Endometrial microvascular endothelial cells (primary cell): ENCODE data around the gene PTPRE. TPM values are rescaled to one million over a fixed set of nuclear protein-coding genes. Genes with fewer than 3 reads are reported as not detected.

Experiments
- in situ Hi-C: cut with HindIII; loops from 2 replicates; pipeline ENCODE4 v1.10.0; 2017; ENCODE audit warnings: low sequenced_read_pairs, low pct_unique_long_range_greater_than_20kb; ENCODE audit errors: inconsistent ontology term
- total RNA-seq: library from RNA; depleted of rRNA; stranded (reverse); fragments of >200 nt; gene quantifications from one replicate; pipeline ENCODE4 v1.2.3, GENCODE V29; 2015; ENCODE audit errors: inconsistent ontology term

The PTPRE gene
- total RNA-seq, 1 donor from 2014 or later = 23.9 TPM

DNA sequence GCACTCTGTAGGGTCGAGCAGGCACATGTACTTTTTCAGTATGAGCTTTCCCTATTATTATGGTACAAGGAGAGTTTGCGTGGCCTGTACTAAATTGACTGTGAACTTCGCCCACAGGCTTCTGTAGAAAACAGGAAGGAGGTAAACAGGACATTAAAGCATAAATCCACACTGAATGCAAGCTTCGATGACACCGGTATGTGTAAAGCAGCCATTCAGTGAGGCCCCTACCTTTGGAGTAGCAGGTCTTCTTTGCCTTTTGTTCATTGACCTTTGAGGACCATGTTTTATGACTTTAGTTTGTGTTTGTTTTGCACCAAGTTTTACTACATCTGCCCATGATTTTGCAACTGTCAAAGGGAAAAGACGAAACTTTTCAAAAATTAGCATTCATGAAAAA, 204.8 kb downstream of the PTPRE start:
- in situ Hi-C loops = no loop called here

DNA sequence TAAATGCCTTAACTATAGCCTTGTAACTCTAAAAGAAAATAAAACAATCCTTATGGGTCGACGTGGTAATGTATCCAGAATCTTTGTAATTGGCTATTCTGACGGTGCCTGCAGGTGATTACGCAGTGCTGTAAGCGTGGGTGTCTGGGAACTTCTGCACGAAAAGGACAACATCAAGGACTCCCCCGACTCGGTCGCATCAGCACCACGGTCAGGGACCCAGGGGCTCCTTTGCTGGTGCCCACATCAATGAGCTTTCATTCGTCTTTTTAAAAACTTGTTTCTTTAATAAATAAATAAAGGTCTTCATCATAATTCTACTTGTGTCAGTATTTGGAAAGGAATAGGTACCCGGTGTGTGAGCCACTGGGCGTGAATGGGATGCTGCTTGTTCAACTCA, 206.1 kb downstream of the PTPRE start:
- in situ Hi-C loops = no loop called here

DNA sequence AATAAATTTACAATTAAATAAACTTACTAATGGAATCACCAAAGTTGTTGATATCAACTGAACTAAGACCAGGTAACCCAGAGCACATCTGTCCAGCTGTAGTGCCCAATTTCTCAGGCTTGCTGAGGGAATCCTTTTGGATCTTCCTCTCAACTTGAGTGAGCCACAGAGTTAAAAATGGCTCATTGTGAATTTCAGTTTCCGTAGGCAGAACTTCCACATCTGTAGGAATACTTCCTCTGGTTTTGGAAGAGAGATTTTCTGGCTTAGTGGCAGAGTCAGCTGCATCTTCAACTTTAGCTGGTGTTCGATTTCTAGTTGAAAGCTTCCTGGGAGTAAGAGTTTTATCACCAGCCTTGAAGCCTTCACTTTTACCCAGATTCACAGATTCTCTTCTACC, 208.0 kb downstream of the PTPRE start:
- in situ Hi-C loops = no loop called here

DNA sequence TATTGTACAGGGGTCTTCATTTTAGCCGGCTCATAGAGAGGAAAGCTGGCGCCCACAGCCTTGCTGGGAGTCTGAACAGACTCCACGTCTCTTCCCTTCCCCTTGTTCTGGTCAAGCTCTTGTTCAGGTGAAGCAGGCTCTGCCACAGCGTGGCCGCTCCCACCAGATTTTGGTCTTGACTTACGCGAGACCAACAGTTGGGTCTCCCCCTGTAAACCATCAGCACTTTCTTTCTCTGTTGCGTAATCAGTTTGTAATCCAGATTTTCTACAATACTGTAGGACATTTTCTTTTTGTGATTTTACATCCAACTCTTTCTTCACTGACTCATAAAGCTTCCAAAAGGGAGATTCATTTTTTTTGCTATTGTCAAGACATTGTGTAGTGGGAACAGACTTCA, 208.5 kb downstream of the PTPRE start:
- in situ Hi-C loops = no loop called here

DNA sequence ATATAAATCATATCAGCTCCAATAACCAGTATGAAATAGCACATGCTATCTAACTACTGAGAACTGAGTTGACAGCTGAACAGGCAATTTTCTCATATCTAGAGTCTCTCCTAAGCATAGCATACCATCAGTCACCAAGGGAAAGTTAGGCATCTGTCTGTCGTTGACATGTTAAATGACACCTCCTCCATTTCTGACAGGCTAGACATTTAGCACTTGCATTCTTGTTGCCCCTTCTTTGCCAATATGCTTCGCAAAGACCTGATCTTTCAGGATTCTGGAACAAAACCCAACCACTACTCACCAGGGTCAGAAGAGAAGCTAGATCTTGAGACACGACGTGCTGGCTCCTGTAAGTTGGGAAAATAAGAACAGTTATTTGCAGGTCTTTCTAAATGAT, 209.3 kb downstream of the PTPRE start:
- in situ Hi-C loops = no loop called here

DNA sequence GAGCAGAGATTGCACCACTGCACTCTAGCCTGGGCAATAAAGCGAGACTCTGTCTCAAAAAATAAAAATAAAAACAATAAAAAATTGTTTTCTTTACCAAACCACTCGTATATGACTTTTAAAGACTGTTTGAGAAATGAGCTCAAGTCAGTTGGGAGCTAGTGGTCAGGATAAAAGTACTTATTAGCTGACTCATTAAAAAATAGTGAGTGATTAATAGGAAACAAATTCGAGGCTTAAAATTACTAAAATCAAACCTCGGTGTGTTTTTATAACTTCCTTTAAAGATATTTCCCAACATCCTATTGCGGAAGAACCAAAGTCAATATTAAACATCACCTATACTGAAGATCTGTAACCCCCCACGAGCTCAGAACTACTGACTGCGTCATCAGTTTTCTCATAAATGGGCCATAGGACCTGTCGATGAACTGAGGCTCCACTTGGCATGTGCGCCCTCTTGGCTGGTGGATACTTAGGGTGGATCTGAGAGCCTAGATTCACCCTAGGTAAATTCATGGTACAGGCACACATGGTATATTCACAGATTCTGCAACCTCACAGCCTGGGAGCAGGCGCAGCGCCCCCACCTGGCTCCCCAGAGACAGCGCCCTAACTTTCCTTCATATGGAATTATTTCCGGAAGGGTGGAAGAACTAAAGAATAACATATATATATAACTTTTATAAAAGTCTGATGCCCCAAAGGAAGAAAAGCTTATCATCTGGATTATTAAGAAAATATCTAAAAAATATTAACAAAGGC, 210.1 kb downstream of the PTPRE start:
- in situ Hi-C loops = no loop called here

DNA sequence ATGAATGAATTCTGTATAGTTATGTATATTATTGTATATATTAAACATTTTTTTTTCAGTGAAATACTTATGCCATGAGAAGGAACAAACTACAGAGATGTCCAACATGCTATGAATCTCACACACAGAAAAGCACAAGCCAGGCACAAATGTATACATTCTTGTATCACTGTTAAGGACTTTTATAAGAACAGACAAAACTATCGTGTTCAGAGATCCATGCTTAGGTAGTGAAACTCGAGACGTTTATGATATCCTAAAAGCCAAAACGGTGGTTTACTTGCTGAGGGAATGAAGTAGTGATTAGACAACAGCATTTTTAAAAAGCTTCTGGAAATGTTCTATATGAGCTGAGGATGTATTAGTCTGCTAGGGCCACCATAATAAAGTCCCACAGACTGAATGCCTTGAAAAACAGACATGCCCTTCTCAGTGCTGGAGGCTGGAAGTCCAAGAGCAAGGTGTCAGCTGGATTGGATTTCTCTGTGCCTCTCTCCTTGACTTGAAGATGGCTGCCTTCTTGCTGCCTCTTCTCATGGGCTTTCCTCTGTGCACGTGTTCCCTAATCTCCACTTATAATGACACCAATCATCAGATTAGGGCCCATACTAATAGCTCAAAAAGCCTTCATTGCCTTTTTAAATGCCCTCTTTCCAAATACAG, 215.0 kb downstream of the PTPRE start:
- in situ Hi-C loops = no loop called here

DNA sequence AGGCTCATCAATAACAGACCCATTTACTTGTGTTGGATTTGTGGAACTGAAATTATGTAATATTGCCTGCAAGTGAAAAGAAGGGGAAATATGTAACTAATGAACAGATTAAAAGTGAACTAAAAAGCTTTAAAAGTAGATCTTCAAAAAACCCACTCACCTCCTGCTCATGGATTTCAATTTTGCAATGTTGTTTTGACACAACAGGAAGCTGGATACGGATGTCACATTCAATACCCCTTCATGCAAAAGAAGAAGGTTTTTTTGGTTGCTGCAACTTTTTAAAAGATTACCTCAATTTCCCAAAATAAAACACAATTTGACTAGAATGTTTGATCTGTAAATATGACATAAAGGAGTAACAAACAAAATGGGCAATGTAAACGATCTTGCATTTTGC, 216.0 kb downstream of the PTPRE start:
- in situ Hi-C loops = no loop called here

DNA sequence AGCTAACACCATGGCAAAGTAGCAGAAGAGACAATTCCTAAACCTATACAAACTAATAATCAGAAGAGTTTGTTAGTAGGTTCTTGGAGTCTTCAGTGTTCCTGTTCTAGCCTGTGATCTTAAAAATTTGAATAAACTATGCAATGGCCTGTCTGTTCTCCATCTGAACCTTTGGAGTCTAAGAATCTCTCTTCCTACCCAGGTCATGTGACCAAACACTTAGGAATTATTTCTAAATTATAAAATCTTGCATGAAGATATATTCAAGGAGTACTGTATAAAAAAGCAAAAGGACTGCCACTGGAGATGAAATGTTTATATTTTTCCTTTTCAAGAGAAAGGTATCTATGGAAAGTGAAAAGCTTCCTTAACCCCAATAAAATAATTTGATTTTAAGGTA, 216.9 kb downstream of the PTPRE start:
- in situ Hi-C loops = no loop called here

DNA sequence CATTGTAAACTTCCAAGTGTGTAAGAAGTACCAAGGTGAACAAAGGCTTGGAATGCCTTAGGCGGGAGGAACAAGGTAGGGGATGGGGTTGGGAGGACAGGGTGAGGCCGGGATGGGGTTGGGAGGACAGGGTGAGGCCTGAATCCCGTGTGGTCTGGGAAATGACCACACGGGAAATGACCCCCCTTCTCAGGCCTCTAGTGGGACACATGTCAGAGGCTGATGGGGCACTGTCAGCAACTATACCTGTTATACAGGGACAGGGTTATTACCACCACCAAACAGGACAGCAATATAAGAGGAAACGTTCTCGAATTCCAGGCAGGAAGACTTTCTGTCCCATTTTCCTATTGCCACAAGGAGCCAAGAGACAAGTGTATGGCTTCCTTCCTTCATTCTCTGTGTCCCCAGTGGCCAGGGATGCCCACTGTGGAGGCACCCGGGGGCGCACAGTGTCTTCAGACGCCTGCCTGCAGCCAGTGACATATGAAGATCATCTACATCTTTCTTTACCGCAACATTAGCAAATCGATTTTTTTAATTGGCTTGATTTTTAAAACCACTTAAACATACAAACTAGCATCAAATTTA, 218.0 kb downstream of the PTPRE start:
- in situ Hi-C loops = no loop called here

DNA sequence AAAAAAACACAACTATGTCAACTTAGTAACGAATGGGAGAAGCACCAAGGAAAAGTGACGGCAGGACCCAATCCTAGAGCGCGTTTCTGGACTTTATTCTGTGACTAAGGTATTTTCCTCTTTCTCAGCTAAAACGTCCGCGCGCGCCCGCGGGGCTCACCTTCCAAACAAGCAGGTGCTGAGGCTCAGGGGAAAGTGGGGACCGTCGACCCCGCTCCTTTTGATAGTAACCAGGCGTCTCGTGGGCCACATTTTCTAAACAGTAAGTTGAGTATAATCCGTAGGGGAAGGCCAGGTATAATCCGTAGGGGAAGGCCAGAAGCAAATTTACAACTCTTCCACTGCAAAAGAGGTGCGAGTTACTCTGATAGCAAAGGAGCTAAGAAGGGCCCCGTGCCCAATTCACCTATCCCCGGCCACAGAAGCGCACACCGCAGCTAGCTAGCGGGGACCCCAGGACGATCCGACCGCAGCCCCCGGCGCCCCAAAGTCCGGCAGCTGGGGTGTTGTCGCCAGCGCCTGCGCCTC, 218.6 kb downstream of the PTPRE start:
- in situ Hi-C loops = no loop called here

DNA sequence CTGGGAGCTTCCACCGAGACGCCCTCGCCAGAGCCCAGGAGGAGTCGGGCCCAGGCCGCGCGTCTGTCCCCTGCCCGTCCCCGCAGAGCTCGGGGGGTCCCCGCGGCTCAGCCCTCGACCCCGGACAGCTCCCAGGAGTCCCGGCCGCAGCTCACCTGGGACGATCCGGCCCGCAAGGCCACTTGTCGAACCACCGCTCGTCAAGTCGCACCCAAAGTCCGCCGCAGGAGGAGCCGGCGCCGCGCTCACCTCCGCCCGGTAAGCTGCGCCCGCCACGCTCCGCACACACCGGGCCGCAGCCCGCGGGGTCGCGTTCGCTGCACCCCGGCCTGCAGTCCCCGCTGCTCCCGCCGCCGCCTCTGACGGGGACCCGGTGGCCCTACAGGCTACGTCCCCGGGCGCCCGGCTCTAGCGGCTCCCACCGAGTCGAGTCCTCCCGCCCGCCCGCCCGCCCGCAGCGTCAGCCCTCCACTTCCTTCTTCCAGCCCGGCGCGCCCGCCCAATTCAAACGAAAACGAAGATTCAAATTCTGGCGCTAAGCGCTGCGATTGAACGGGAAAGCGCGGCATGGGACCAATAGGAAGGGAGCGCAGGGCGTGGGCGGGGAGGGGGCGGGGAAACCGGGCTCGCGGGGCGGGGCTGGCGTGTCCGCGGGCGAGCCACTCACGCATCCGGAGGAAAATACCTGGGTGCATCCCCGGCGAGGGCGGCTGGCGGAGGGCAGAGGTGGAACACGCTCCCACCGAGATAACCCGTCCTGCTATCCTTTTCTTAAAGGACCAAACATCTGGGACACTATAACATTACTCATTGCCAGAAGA, 219.3 kb downstream of the PTPRE start, which contains the start of gene MKI67:
Gene MKI67, minus strand, starts transcription at position 480 of the 821 bp plus-strand sequence. CDS start 756 bp downstream, outside the sequence.
- in situ Hi-C loops = no loop called here

DNA sequence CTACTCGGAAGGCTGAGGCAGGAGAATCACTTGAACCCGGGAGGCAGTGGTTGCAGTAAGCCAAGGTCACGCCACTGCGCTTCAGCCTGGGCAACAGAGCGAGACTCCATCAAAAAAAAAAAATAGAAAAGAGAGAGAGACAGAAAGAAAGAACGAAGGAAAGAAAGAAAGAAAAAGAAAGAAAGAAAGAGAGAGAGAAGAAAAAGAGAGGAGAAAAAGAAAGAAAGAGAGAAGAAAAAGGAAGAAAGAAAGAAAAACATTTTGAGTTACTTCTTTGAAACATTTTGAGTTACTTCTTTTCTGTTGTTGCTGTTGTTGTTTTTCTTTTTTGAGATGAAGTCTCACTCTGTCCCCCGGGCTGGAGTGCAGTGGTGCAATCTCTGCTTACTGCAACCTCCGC, 221.7 kb downstream of the PTPRE start:
- in situ Hi-C loops = no loop called here

DNA sequence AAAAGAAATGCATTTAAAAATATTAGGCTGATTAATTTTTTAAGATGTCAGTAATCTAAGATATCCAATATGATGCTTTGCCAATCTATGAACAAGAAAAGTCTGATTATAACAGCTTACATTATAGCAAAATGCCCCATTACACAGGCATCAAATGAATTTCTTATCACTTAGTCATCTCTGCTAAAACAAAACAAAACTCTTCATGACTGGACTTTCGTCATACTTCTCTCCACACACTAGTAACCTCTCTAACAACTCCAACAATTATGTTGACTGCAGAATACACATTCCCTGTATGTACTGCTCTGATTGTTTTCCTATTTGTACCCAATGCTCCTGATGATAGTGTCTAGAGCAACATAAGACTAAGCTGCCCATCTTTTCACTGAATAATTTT, 223.1 kb downstream of the PTPRE start:
- in situ Hi-C loops = no loop called here

Other genes with a start within 250 kb of the PTPRE start
- gene FOXI2, start 169.9 kb upstream of the PTPRE start, total RNA-seq = not detected
- gene CLRN3, start 14.2 kb upstream of the PTPRE start, total RNA-seq = not detected
- gene MKI67, start 219.3 kb downstream of the PTPRE start, total RNA-seq = 43.8 TPM